Breast epithelium (tissue), 4 donors: Measurements from ENCODE around the gene BCAR1. TPM values are rescaled to one million over a fixed set of nuclear protein-coding genes. Genes with fewer than 3 reads are reported as not detected.

Experiments used
- DNase-seq, 2 donors: peaks; one replicate each; pipeline ENCODE4 v3.0.0-alpha.2; 2019; ENCODE audit warnings: low spot score in 2 of 2
- H3K27ac ChIP-seq, 2 donors: fragments of 200-600 bp; sonication (generic) in 1 of 2; one replicate each; pipeline ENCODE4 v1.5.1; 2016 to 2019; ENCODE audit warnings: mild to moderate bottlenecking in 1 of 2
- H3K27me3 ChIP-seq, 2 donors: fragments of 200-600 bp; sonication (generic) in 1 of 2; one replicate each; pipeline versions ENCODE4 v1.5.1 to v1.6.0; 2017 to 2019; ENCODE audit warnings: control low read depth in 1 of 2, mild to moderate bottlenecking in 1 of 2
- H3K36me3 ChIP-seq: fragments of 200-600 bp; one replicate; pipeline ENCODE4 v1.5.1; 2019
- H3K4me1 ChIP-seq, 2 donors: fragments of 200-600 bp; sonication (generic); one replicate each; pipeline ENCODE4 v1.5.1; 2016 to 2019; ENCODE audit warnings: control low read depth in 1 of 2
- H3K4me3 ChIP-seq, 3 donors: fragments of 200-600 bp; sonication (generic); 1 replicate in 2 of 3; 2 replicates in 1 of 3; pipeline ENCODE4 v1.5.1; 2016 to 2019; ENCODE audit warnings: mild to moderate bottlenecking in 3 of 3, moderate library complexity in 2 of 3
- H3K9me3 ChIP-seq, 2 donors: fragments of 200-600 bp; sonication (generic) in 1 of 2; one replicate each; pipeline ENCODE4 v1.5.1; 2016 to 2019; ENCODE audit warnings: control low read depth in 1 of 2
- CTCF ChIP-seq, 3 donors: fragments of 450-650 bp; IDR thresholded peaks; one replicate each; pipeline ENCODE4 v1.5.1; 2016 to 2017; ENCODE audit warnings: antibody characterized with exemption in 3 of 3, mild to moderate bottlenecking in 3 of 3, moderate library complexity in 3 of 3
- POLR2A ChIP-seq: fragments of 450-650 bp; IDR thresholded peaks from one replicate; pipeline ENCODE4 v1.6.1; 2016; ENCODE audit warnings: antibody characterized with exemption, mild to moderate bottlenecking, moderate library complexity
- POLR2AphosphoS5 ChIP-seq, 3 donors: sonication (generic); formaldehyde crosslinking; IDR thresholded peaks; one replicate each; pipeline ENCODE4 v1.6.1; 2017; ENCODE audit warnings: antibody characterized with exemption in 3 of 3
- intact Hi-C: fragments of 100-400 bp; cut with DNase I; formaldehyde crosslinking; loops from one replicate; pipeline ENCODE4 v1.15.1; 2023; ENCODE audit warnings: low total_unique reads
- total RNA-seq, 3 donors: library from RNA; depleted of rRNA; stranded (reverse); fragments of >200 nt; gene quantifications; one replicate each; pipeline ENCODE4 v1.1.0, GENCODE V29; 2016

The BCAR1 gene
- total RNA-seq, 3 donors from 2014 or later = 13.6 to 38.7 (median 32.9) TPM

- Histone ChIP-seq H3K4me3 (peak overlapping the region in 1 of 3 donors; percentile 88), H3K9me3 (no peaks in the 10 kb centered on the region), H3K4me1 (peaks cover 0 to 27% of the 10 kb centered on the region in 2 donors), H3K27ac (peak overlapping the region; percentile 87 to 94), H3K36me3 (no peaks in the 10 kb centered on the region), H3K27me3 (no peaks in the 10 kb centered on the region)
- intact Hi-C loops = no loop called here
- no peak for DNase-seq
- TF ChIP-seq POLR2A (no peak), CTCF (IDR thresholded peaks at IDR 0.05) (no peak), POLR2AphosphoS5 (IDR thresholded peaks at IDR 0.05) (no peak)
Observed at GRCh38 chr16:75266738-75267630, 15.6 kb upstream of the BCAR1 start.

- H3K4me1 ChIP-seq = peaks cover 0 to 27% of the 10 kb centered on the region in 2 donors
- peak overlapping the region; percentile 87 to 94 for H3K27ac ChIP-seq
- peak overlapping the region; percentile 88 to 96 (median 93) for H3K4me3 ChIP-seq
- no peaks in the 10 kb centered on the region for H3K27me3 ChIP-seq
- intact Hi-C loops = no loop called here
- H3K36me3 ChIP-seq = no peaks in the 10 kb centered on the region
- TF ChIP-seq POLR2A (no peak), CTCF (IDR thresholded peaks at IDR 0.05) (no peak), POLR2AphosphoS5 (IDR thresholded peaks at IDR 0.05) (peak; percentile 35 to 52 (median 44))
- no peaks in the 10 kb centered on the region for H3K9me3 ChIP-seq
- peak in 1 of 2 donors; percentile 78 for DNase-seq
Observed at GRCh38 chr16:75265911-75266701, 14.7 kb upstream of the BCAR1 start.

- Histone ChIP-seq H3K4me3 (peak overlapping the region; percentile 88 to 96 (median 93)), H3K36me3 (no peaks in the 10 kb centered on the region), H3K9me3 (no peaks in the 10 kb centered on the region), H3K27ac (peak overlapping the region; percentile 87 to 94), H3K27me3 (no peaks in the 10 kb centered on the region), H3K4me1 (peaks cover 0 to 27% of the 10 kb centered on the region in 2 donors)
- intact Hi-C loops = no loop called here
- DNase-seq = no peak
- TF ChIP-seq POLR2AphosphoS5 (IDR thresholded peaks at IDR 0.05) = no peak
- TF ChIP-seq POLR2A = no peak
- TF ChIP-seq CTCF (IDR thresholded peaks at IDR 0.05) = no peak
Observed at GRCh38 chr16:75264999-75265910, 13.8 kb upstream of the BCAR1 start.

GRCh38 chr16:75264457-75264998 lies 13.1 kb upstream of the BCAR1 start:
- peak overlapping the region; percentile 88 to 96 (median 93) for H3K4me3 ChIP-seq
- no peak for TF ChIP-seq POLR2A
- TF ChIP-seq POLR2AphosphoS5 (IDR thresholded peaks at IDR 0.05) = no peak
- TF ChIP-seq CTCF (IDR thresholded peaks at IDR 0.05) = no peak
- intact Hi-C loops = no loop called here
- no peaks in the 10 kb centered on the region for H3K9me3 ChIP-seq
- peak overlapping the region; percentile 87 to 94 for H3K27ac ChIP-seq
- H3K4me1 ChIP-seq = peaks cover 0 to 27% of the 10 kb centered on the region in 2 donors
- H3K27me3 ChIP-seq = no peaks in the 10 kb centered on the region
- H3K36me3 ChIP-seq = no peaks in the 10 kb centered on the region
- no peak for DNase-seq
